ENCODE results near the gene UBR7.
A peak's percentile ranks its signal among the peaks of the same experiment; 100 is the strongest.
"Not testable (repeated sequence)": the region's sequence is repeated elsewhere in the genome, so short reads cannot be mapped to it uniquely, and the experiment has no call there.

Gene UBR7, protein sequence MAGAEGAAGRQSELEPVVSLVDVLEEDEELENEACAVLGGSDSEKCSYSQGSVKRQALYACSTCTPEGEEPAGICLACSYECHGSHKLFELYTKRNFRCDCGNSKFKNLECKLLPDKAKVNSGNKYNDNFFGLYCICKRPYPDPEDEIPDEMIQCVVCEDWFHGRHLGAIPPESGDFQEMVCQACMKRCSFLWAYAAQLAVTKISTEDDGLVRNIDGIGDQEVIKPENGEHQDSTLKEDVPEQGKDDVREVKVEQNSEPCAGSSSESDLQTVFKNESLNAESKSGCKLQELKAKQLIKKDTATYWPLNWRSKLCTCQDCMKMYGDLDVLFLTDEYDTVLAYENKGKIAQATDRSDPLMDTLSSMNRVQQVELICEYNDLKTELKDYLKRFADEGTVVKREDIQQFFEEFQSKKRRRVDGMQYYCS
- total RNA-seq, result 14.8 to 21.1 (median 20.9) reads per million in 3 donors

DNA sequence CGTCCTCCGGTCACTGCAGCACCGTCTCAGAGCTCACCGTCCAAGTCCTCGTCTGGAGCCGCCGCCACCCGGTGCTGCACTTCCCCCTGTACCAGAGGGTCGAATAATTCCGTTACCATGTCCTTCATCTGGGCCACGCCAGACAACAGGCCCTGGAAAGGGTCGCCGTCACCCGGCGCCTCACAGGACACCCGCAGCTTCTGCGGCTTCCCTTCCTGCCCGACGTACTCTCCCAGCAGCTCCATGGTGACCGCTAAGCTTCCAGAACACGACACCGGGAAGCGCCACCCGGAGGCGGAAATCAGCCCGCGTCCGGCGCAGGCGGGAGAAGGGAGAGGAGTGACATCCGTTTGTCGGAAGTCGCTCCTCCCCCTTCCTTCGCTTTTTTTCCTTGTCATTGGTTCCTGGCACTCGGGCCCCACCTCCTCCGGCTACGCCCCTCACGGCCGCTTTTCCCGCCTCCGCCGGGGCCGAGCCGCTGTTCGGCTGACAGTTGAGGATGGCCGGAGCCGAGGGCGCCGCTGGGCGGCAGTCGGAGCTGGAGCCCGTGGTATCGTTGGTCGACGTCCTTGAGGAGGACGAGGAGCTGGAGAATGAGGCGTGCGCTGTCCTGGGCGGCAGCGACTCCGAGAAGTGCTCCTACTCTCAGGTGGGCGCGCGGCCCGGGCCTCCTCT lies at the start of gene UBR7, which contains the start of gene GON7:
Gene UBR7 (plus strand): TSS at position 464 of the 675 bp plus-strand sequence. CDS start 36 bp downstream, at position 500.
Gene GON7 (minus strand): TSS at position 273 of the 675 bp plus-strand sequence. CDS start 28 bp downstream, at position 245.
- H3K27ac ChIP-seq (ENCODE audit: insufficient read depth, low read length, poor library complexity, severe bottlenecking), result peak within 1 kb of the TSS; percentile 75
- peak; percentile 77 to 86 (median 83) for DNase-seq

DNA sequence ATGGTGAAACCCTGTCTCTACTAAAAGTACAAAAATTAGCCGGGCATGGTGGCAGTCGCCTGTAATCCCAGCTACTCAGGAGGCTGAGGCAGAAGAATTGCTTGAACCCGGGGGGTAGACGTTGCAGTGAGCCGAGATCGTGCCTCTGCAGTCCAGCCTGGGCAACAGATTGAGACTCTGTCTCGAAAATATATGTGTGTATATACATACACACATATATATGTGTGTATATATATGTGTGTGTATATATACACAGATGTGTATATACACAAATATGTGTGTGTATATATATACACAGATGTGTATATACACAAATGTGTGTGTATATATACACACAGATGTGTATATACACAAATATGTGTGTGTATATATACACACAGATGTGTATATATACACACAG lies 48.7 kb upstream of the UBR7 start:
- H3K9me3 ChIP-seq (ENCODE audit: control insufficient read depth, low read length); H3K4me3 ChIP-seq (ENCODE audit: insufficient read depth, low read depth, low read length, poor library complexity, severe bottlenecking); H3K27ac ChIP-seq (ENCODE audit: insufficient read depth, low read length, poor library complexity, severe bottlenecking); H3K4me1 ChIP-seq (ENCODE audit: control insufficient read depth, insufficient read depth, low read length, poor library complexity, severe bottlenecking); H3K27me3 ChIP-seq (replicated peaks; ENCODE audit: control insufficient read depth, insufficient read depth, low read length, poor library complexity, severe bottlenecking); DNase-seq; H3K36me3 ChIP-seq (ENCODE audit: control insufficient read depth, insufficient read depth, low read length): not testable (repeated sequence)

More for the DNA sequence above, at the start of gene UBR7, which contains the start of gene GON7:
- Histone ChIP-seq H3K36me3 (ENCODE audit: control insufficient read depth, insufficient read depth, low read length) (peaks cover under 1% of the 10 kb centered on the region), H3K27me3 (replicated peaks; ENCODE audit: control insufficient read depth, insufficient read depth, low read length, poor library complexity, severe bottlenecking) (no peaks in the 10 kb centered on the region), H3K4me1 (ENCODE audit: control insufficient read depth, insufficient read depth, low read length, poor library complexity, severe bottlenecking) (peaks cover 17% of the 10 kb centered on the region), H3K9me3 (ENCODE audit: control insufficient read depth, low read length) (no peaks in the 10 kb centered on the region), H3K4me3 (ENCODE audit: insufficient read depth, low read depth, low read length, poor library complexity, severe bottlenecking) (peak within 1 kb of the TSS; percentile 89)

DNA sequence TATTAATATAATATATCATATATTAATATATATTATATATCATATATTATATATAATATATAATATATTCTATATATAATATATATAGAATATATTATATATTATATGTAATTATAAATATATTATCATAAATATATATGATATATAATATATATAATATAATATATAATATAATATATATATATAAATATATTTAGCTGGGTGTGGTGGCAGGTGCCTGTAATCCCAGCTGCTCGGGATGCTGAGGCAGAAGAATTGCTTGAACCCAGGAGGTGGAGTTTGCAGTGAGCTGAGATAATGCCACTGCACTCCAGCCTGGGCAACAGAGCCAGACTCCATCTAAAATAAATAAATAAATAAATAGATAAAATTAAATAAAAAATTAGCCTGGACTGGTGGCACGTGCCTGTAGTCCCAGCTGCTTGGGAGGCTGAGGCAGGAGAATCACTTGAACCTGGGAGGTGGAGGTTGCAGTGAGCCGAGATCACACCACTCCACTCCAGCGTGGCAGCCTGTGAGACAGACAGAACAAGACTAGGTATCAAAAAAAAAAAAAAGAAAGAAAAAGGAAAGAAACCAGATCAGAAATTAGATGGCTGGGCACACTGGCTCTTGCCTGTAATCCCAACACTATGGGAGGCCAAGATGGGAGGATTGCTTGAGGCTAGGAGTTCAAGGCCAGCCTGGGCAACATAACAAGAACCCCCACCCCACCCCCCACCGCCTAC lies 47.3 kb upstream of the UBR7 start:
- H3K4me1 ChIP-seq (ENCODE audit: control insufficient read depth, insufficient read depth, low read length, poor library complexity, severe bottlenecking); H3K36me3 ChIP-seq (ENCODE audit: control insufficient read depth, insufficient read depth, low read length); H3K27ac ChIP-seq (ENCODE audit: insufficient read depth, low read length, poor library complexity, severe bottlenecking); H3K4me3 ChIP-seq (ENCODE audit: insufficient read depth, low read depth, low read length, poor library complexity, severe bottlenecking); H3K27me3 ChIP-seq (replicated peaks; ENCODE audit: control insufficient read depth, insufficient read depth, low read length, poor library complexity, severe bottlenecking); DNase-seq; H3K9me3 ChIP-seq (ENCODE audit: control insufficient read depth, low read length): not testable (repeated sequence)

DNA sequence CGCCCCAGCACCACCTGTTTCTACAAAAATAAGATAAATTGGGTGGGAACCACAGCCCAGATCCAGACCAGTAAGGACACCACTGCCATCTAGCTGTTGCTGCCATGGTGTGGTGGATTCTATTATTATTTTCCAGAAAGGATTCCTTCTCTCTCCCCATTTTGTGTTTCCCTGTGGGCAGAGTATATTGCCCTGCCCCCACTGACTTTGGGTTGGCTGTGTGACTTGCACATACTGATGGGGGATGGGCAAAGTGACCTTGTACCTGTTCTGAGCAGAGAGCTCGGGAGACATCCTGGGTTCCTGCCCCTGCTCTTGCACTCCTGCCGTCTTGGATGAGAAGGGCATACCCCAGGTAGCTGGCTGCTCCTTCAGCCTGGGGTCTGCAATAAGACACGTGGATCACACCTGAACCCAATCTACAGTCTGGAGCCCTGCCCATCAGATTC lies 46.7 kb upstream of the UBR7 start:
- H3K27me3 ChIP-seq (replicated peaks; ENCODE audit: control insufficient read depth, insufficient read depth, low read length, poor library complexity, severe bottlenecking), result no peaks in the 10 kb centered on the region
- no peak for DNase-seq
- H3K27ac ChIP-seq (ENCODE audit: insufficient read depth, low read length, poor library complexity, severe bottlenecking), result no peak overlapping the region
- no peaks in the 10 kb centered on the region for H3K9me3 ChIP-seq (ENCODE audit: control insufficient read depth, low read length)
- H3K4me1 ChIP-seq (ENCODE audit: control insufficient read depth, insufficient read depth, low read length, poor library complexity, severe bottlenecking), result no peaks in the 10 kb centered on the region
- H3K36me3 ChIP-seq (ENCODE audit: control insufficient read depth, insufficient read depth, low read length), result no peaks in the 10 kb centered on the region
- no peak overlapping the region for H3K4me3 ChIP-seq (ENCODE audit: insufficient read depth, low read depth, low read length, poor library complexity, severe bottlenecking)

DNA sequence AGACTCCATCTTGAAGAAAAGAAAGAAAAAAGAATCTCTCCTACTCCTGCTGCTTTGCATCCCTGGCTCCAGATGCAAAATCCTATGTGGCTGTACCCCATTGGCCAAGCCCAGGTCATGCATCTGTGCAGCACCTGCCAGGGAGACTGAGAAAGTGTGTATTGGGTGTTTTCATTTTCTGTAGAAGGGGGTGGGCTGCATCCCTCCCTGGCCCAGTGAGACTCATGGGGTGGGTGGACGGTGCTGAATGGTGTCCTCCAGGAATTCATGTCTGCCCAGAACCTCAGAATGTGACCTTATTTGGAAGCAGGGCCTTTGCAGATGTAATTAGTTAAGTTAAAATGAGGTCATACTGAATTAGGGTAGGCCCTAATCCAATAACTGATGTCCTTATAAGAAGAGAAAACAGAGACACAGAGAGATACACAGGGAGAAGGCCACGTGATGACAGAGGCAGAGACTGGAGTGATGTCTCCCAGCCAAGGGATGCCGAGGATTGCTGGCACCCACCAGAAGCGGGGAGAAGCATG lies 45.6 kb upstream of the UBR7 start:
- no peak overlapping the region for H3K4me3 ChIP-seq (ENCODE audit: insufficient read depth, low read depth, low read length, poor library complexity, severe bottlenecking)
- no peaks in the 10 kb centered on the region for H3K27me3 ChIP-seq (replicated peaks; ENCODE audit: control insufficient read depth, insufficient read depth, low read length, poor library complexity, severe bottlenecking)
- no peaks in the 10 kb centered on the region for H3K4me1 ChIP-seq (ENCODE audit: control insufficient read depth, insufficient read depth, low read length, poor library complexity, severe bottlenecking)
- DNase-seq, result no peak
- no peaks in the 10 kb centered on the region for H3K9me3 ChIP-seq (ENCODE audit: control insufficient read depth, low read length)
- H3K36me3 ChIP-seq (ENCODE audit: control insufficient read depth, insufficient read depth, low read length), result no peaks in the 10 kb centered on the region
- H3K27ac ChIP-seq (ENCODE audit: insufficient read depth, low read length, poor library complexity, severe bottlenecking), result no peak overlapping the region

DNA sequence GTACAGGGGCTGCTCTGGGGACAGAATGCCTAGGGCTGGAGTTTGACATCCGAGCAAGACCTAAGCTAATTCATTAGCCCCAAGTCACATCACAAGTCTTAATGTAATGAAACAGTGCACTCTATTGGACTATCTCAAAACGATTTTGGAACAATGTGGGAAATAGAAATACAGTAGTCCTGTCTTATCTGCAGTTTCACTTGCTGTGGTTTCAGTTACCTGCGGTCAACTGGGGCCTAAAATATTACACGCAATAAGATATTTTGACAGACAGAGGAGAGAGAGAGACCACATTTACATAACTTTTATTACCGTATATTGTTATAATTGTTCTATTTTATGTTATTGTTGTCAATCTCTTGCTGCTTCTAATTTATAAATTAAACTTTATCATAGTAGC lies 43.5 kb upstream of the UBR7 start:
- no peaks in the 10 kb centered on the region for H3K36me3 ChIP-seq (ENCODE audit: control insufficient read depth, insufficient read depth, low read length)
- no peaks in the 10 kb centered on the region for H3K4me1 ChIP-seq (ENCODE audit: control insufficient read depth, insufficient read depth, low read length, poor library complexity, severe bottlenecking)
- H3K9me3 ChIP-seq (ENCODE audit: control insufficient read depth, low read length), result no peaks in the 10 kb centered on the region
- DNase-seq, result no peak
- no peaks in the 10 kb centered on the region for H3K27me3 ChIP-seq (replicated peaks; ENCODE audit: control insufficient read depth, insufficient read depth, low read length, poor library complexity, severe bottlenecking)
- no peak overlapping the region for H3K27ac ChIP-seq (ENCODE audit: insufficient read depth, low read length, poor library complexity, severe bottlenecking)
- H3K4me3 ChIP-seq (ENCODE audit: insufficient read depth, low read depth, low read length, poor library complexity, severe bottlenecking), result no peak overlapping the region

DNA sequence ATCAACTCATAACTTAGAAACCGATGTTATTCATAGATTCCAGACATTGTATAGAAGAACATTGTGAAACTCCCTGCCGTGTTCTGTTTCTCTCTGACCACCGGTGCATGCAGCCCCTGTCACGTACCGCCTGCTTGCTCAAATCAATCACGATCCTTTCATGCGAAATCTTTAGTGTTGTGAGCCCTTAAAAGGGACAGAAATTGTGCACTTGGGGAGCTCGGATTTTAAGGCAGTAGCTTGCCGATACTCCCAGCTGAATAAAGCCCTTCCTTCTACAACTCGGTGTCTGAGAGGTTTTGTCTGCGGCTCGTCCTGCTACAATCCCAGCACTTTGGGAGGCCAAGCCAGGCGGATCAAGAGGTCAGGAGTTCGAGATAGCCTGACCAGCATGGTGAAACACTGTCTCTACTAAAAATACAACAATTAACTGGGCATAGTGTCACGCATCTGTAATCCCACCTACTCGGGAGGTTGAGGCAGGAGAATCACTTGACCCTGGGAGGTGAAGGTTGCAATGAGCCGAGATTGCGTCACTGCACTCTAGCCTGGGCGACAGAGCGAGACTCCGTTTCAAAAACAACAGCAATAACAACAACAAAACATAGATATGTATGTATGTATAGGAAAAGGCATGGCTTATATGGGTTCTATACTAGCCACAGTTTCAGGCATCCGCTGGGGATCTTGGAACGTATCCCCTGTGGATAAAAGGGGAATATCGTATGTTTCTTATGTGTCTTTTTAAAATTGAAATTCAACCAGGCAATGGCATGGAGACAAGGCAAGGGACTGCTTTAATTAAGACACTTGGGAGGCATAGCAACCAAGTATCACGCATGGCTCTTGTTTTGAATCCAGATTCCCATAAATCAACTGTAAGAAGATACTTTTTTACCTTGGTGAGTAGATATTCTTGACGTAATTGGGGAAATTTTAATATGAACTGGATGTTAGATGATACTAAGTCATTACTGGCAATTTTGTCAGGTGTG lies 41.5 kb upstream of the UBR7 start:
- not testable (repeated sequence) for H3K36me3 ChIP-seq (ENCODE audit: control insufficient read depth, insufficient read depth, low read length); DNase-seq; H3K4me3 ChIP-seq (ENCODE audit: insufficient read depth, low read depth, low read length, poor library complexity, severe bottlenecking)

DNA sequence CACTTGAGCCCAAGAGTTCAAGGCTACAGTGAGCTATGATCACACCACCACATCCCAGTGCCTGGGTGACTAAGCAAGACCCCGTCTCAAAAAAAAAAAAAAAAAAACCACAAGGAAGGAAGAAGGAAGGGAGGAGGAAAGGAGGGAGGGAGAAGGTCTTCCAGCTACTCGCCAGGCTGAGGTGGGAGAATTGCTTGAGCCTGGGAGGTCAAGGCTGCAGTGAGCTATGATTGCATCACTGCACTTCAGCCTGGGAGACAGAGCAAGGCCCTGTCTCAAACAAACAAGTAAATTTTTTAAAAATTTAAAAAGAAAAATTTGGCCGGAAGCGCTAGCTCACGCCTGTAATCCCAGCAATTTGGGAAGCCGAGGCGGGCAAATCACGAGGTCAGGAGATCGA lies 38.4 kb upstream of the UBR7 start:
- not testable (repeated sequence) for H3K36me3 ChIP-seq (ENCODE audit: control insufficient read depth, insufficient read depth, low read length); H3K4me3 ChIP-seq (ENCODE audit: insufficient read depth, low read depth, low read length, poor library complexity, severe bottlenecking); H3K4me1 ChIP-seq (ENCODE audit: control insufficient read depth, insufficient read depth, low read length, poor library complexity, severe bottlenecking); H3K27ac ChIP-seq (ENCODE audit: insufficient read depth, low read length, poor library complexity, severe bottlenecking); DNase-seq; H3K9me3 ChIP-seq (ENCODE audit: control insufficient read depth, low read length); H3K27me3 ChIP-seq (replicated peaks; ENCODE audit: control insufficient read depth, insufficient read depth, low read length, poor library complexity, severe bottlenecking)

More for the DNA sequence above, 41.5 kb upstream of the UBR7 start:
- not testable (repeated sequence) for H3K27me3 ChIP-seq (replicated peaks; ENCODE audit: control insufficient read depth, insufficient read depth, low read length, poor library complexity, severe bottlenecking); H3K4me1 ChIP-seq (ENCODE audit: control insufficient read depth, insufficient read depth, low read length, poor library complexity, severe bottlenecking); H3K9me3 ChIP-seq (ENCODE audit: control insufficient read depth, low read length); H3K27ac ChIP-seq (ENCODE audit: insufficient read depth, low read length, poor library complexity, severe bottlenecking)

DNA sequence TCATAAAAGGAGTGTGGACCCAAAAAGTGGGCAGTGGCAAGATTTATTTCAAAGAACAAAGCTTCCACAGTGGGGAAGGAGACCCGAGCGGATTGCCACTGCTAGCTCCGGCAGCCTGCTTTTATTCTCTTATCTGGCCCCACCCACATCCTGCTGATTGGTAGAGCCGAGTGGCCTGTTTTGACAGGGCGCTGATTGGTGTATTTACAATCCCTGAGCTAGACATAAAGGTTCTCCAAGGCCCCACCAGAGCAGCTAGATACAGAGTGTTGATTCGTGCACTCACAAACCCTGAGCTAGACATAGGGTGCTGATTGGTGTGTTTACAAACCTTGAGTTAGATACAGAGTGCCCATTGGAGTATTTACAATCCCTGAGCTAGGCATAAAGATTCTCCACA lies 37.4 kb upstream of the UBR7 start:
- not testable (repeated sequence) for H3K27ac ChIP-seq (ENCODE audit: insufficient read depth, low read length, poor library complexity, severe bottlenecking); H3K4me3 ChIP-seq (ENCODE audit: insufficient read depth, low read depth, low read length, poor library complexity, severe bottlenecking); H3K9me3 ChIP-seq (ENCODE audit: control insufficient read depth, low read length); H3K4me1 ChIP-seq (ENCODE audit: control insufficient read depth, insufficient read depth, low read length, poor library complexity, severe bottlenecking); H3K27me3 ChIP-seq (replicated peaks; ENCODE audit: control insufficient read depth, insufficient read depth, low read length, poor library complexity, severe bottlenecking); H3K36me3 ChIP-seq (ENCODE audit: control insufficient read depth, insufficient read depth, low read length); DNase-seq

Data from effector memory CD4-positive, alpha-beta T cell (primary cell).